Trophoblast cell (in vitro differentiated cells and primary cell): ENCODE results near the gene MAP4K5.

ENCODE experiments used
- DNase-seq, 2 donors: peaks; one replicate each; pipeline ENCODE4 v3.0.0-alpha.2; 2016
- H2AFZ ChIP-seq: 2 replicates; pipeline ENCODE4 v1.6.1; 2013; ENCODE audit warnings: low read length, moderate library complexity, mild to moderate bottlenecking; ENCODE audit not compliant: insufficient read depth, poor library complexity
- H2AK5ac ChIP-seq: 2 replicates; pipeline ENCODE4 v1.6.1; 2013; ENCODE audit warnings: mild to moderate bottlenecking, low read length
- H2BK120ac ChIP-seq: 2 replicates; pipeline ENCODE4 v1.6.1; 2013; ENCODE audit warnings: low read length, mild to moderate bottlenecking, moderate library complexity; ENCODE audit not compliant: insufficient read depth, poor library complexity
- H2BK12ac ChIP-seq: 2 replicates; pipeline ENCODE4 v1.6.1; 2013; ENCODE audit warnings: mild to moderate bottlenecking, low read length, moderate library complexity
- H2BK5ac ChIP-seq: 2 replicates; pipeline ENCODE4 v1.6.1; 2013; ENCODE audit warnings: low read length, low read depth, moderate library complexity, mild to moderate bottlenecking; ENCODE audit not compliant: poor library complexity
- H3K14ac ChIP-seq: 2 replicates; pipeline ENCODE4 v1.6.1; 2013; ENCODE audit warnings: mild to moderate bottlenecking, low read length
- H3K18ac ChIP-seq: 2 replicates; pipeline ENCODE4 v1.6.1; 2013; ENCODE audit warnings: mild to moderate bottlenecking, low read length
- H3K23ac ChIP-seq: 2 replicates; pipeline ENCODE4 v1.6.1; 2013; ENCODE audit warnings: low read length
- H3K27ac ChIP-seq: 2 replicates; pipeline ENCODE4 v1.5.1; 2013; ENCODE audit warnings: low read depth, mild to moderate bottlenecking, inconsistent platforms, low read length, moderate library complexity
- H3K27me3 ChIP-seq: 2 replicates; pipeline ENCODE4 v1.6.1; 2013; ENCODE audit warnings: inconsistent platforms, mild to moderate bottlenecking, low read length, moderate library complexity; ENCODE audit not compliant: insufficient read depth
- H3K36me3 ChIP-seq, 2 experiments: 1 replicate in 1 of 2; 2 replicates in 1 of 2; pipeline ENCODE4 v1.6.1; 2013; ENCODE audit warnings: low read length in 2 of 2, mild to moderate bottlenecking in 2 of 2, moderate library complexity in 1 of 2; ENCODE audit not compliant: insufficient read depth in 2 of 2, control insufficient read depth in 1 of 2
- H3K4ac ChIP-seq: 2 replicates; pipeline ENCODE4 v1.6.1; 2013; ENCODE audit warnings: low read depth, mild to moderate bottlenecking, low read length, moderate library complexity
- H3K4me1 ChIP-seq, 2 experiments: 1 replicate in 1 of 2; 2 replicates in 1 of 2; pipeline ENCODE4 v1.6.1; 2013; ENCODE audit warnings: low read length in 2 of 2, mild to moderate bottlenecking in 2 of 2, moderate library complexity in 1 of 2; ENCODE audit not compliant: insufficient read depth in 2 of 2, control insufficient read depth in 1 of 2
- H3K4me2 ChIP-seq: 2 replicates; pipeline ENCODE4 v1.6.1; 2013; ENCODE audit warnings: inconsistent platforms, mild to moderate bottlenecking, low read length, moderate library complexity
- H3K4me3 ChIP-seq: 2 replicates; pipeline ENCODE4 v1.5.1; 2013; ENCODE audit warnings: mild to moderate bottlenecking, low read depth, low read length, inconsistent platforms
- H3K79me1 ChIP-seq: one replicate; pipeline ENCODE4 v1.6.1; 2013; ENCODE audit warnings: low read length
- H3K79me2 ChIP-seq: 2 replicates; pipeline ENCODE4 v1.6.1; 2013; ENCODE audit warnings: low read length, mild to moderate bottlenecking; ENCODE audit not compliant: control insufficient read depth, insufficient read depth, poor library complexity
- H3K9ac ChIP-seq: 2 replicates; pipeline ENCODE4 v1.6.1; 2013; ENCODE audit warnings: mild to moderate bottlenecking, low read length
- H3K9me3 ChIP-seq: 2 replicates; pipeline ENCODE4 v1.6.1; 2013; ENCODE audit warnings: low read depth, mild to moderate bottlenecking, control low read depth, inconsistent platforms, low read length; ENCODE audit not compliant: insufficient read depth
- H4K12ac ChIP-seq: 2 replicates; pipeline ENCODE4 v1.6.1; 2013; ENCODE audit warnings: low read depth, mild to moderate bottlenecking, low read length, moderate library complexity
- H4K8ac ChIP-seq: 2 replicates; pipeline ENCODE4 v1.6.1; 2013; ENCODE audit warnings: low read depth, mild to moderate bottlenecking, low read length, moderate library complexity
- H4K91ac ChIP-seq: one replicate; pipeline ENCODE4 v1.6.1; 2013; ENCODE audit warnings: low read depth, mild to moderate bottlenecking, low read length, moderate library complexity
- WGBS: extraction: QIAGEN DNeasy Blood & Tissue Kit; methylation state at CpG from one replicate; pipeline ENCODE4 v1.1.7; 2013; ENCODE audit warnings: missing lambda C conversion rate; ENCODE audit not compliant: insufficient read length, insufficient coverage; ENCODE audit errors: extremely low coverage; 5-methylcytosine and 5-hydroxymethylcytosine counted together

MAP4K5 gene

GRCh38 chr14:50479041-50479440, 53.3 kb downstream of the MAP4K5 start:
- H3K14ac ChIP-seq, result no peak overlapping the region
- WGBS, result no CpG with 5 or more reads among the region's 2 CpGs

GRCh38 chr14:50477760-50478159, 54.6 kb downstream of the MAP4K5 start:
- Histone ChIP-seq H2BK120ac (no peak overlapping the region), H3K27ac (no peak overlapping the region), H3K18ac (no peak overlapping the region), H3K4me2 (no peak overlapping the region), H3K4ac (no peak overlapping the region), H3K4me3 (no peak overlapping the region), H3K9ac (no peak overlapping the region), H2BK12ac (no peak overlapping the region), H3K9me3 (no peaks in the 10 kb centered on the region), H4K91ac (no peak overlapping the region), H3K79me1 (no peaks in the 10 kb centered on the region), H2AFZ (no peak overlapping the region), H2AK5ac (no peak overlapping the region), H4K8ac (no peak overlapping the region), H3K4me1 (no peaks in the 10 kb centered on the region), H3K14ac (no peak overlapping the region), H3K23ac (no peak overlapping the region), H4K12ac (no peak overlapping the region), H3K36me3 (peaks cover 6 to 9% of the 10 kb centered on the region in 2 experiments), H3K79me2 (no peaks in the 10 kb centered on the region), H3K27me3 (no peaks in the 10 kb centered on the region), H2BK5ac (no peak overlapping the region)
- DNase-seq, result no peak
- WGBS, result no CpG with 5 or more reads among the region's 2 CpGs

More at GRCh38 chr14:50479041-50479440, 53.3 kb downstream of the MAP4K5 start:
- no peaks in the 10 kb centered on the region for H3K79me2 ChIP-seq
- H3K36me3 ChIP-seq, result peaks cover 2 to 4% of the 10 kb centered on the region in 2 experiments
- H3K4me3 ChIP-seq, result no peak overlapping the region
- H3K9me3 ChIP-seq, result no peaks in the 10 kb centered on the region
- H4K91ac ChIP-seq, result no peak overlapping the region
- no peak overlapping the region for H3K4ac ChIP-seq
- no peaks in the 10 kb centered on the region for H3K79me1 ChIP-seq
- H3K27me3 ChIP-seq, result no peaks in the 10 kb centered on the region
- H4K12ac ChIP-seq, result no peak overlapping the region
- DNase-seq, result no peak
- H2BK12ac ChIP-seq, result no peak overlapping the region
- H2BK5ac ChIP-seq, result no peak overlapping the region
- H3K18ac ChIP-seq, result no peak overlapping the region
- no peak overlapping the region for H3K27ac ChIP-seq
- H3K4me1 ChIP-seq, result no peaks in the 10 kb centered on the region
- H3K23ac ChIP-seq, result no peak overlapping the region
- no peak overlapping the region for H2AK5ac ChIP-seq
- H3K4me2 ChIP-seq, result no peak overlapping the region
- H3K9ac ChIP-seq, result no peak overlapping the region
- H4K8ac ChIP-seq, result no peak overlapping the region
- H2BK120ac ChIP-seq, result no peak overlapping the region
- no peak overlapping the region for H2AFZ ChIP-seq

GRCh38 chr14:50476134-50476533, 56.2 kb downstream of the MAP4K5 start:
- H3K27ac ChIP-seq, result no peak overlapping the region
- no peak overlapping the region for H3K4me2 ChIP-seq
- no peak overlapping the region for H4K12ac ChIP-seq
- H2BK120ac ChIP-seq, result no peak overlapping the region
- H4K91ac ChIP-seq, result no peak overlapping the region
- H2BK12ac ChIP-seq, result no peak overlapping the region
- no peak overlapping the region for H3K9ac ChIP-seq
- H3K9me3 ChIP-seq, result no peaks in the 10 kb centered on the region
- no peaks in the 10 kb centered on the region for H3K79me2 ChIP-seq
- H3K14ac ChIP-seq, result no peak overlapping the region
- H3K23ac ChIP-seq, result no peak overlapping the region
- H2AFZ ChIP-seq, result no peak overlapping the region
- H3K36me3 ChIP-seq, result peaks cover 6 to 9% of the 10 kb centered on the region in 2 experiments
- DNase-seq, result no peak
- no CpG with 5 or more reads among the region's 1 CpG for WGBS
- no peaks in the 10 kb centered on the region for H3K79me1 ChIP-seq
- H3K27me3 ChIP-seq, result no peaks in the 10 kb centered on the region
- H3K4me3 ChIP-seq, result no peak overlapping the region
- no peaks in the 10 kb centered on the region for H3K4me1 ChIP-seq
- no peak overlapping the region for H2BK5ac ChIP-seq
- no peak overlapping the region for H4K8ac ChIP-seq
- no peak overlapping the region for H2AK5ac ChIP-seq
- no peak overlapping the region for H3K4ac ChIP-seq
- H3K18ac ChIP-seq, result no peak overlapping the region

GRCh38 chr14:50475460-50475859, 56.9 kb downstream of the MAP4K5 start:
- Histone ChIP-seq H2BK5ac (no peak overlapping the region), H3K14ac (no peak overlapping the region), H3K4me2 (no peak overlapping the region), H3K27me3 (no peaks in the 10 kb centered on the region), H3K4ac (no peak overlapping the region), H3K27ac (no peak overlapping the region), H2AK5ac (no peak overlapping the region), H2BK120ac (no peak overlapping the region), H3K79me1 (no peaks in the 10 kb centered on the region), H3K9me3 (no peaks in the 10 kb centered on the region), H3K4me3 (no peak overlapping the region), H2BK12ac (no peak overlapping the region), H3K4me1 (no peaks in the 10 kb centered on the region), H3K36me3 (peaks cover 6 to 9% of the 10 kb centered on the region in 2 experiments), H4K8ac (no peak overlapping the region), H3K23ac (no peak overlapping the region), H4K91ac (no peak overlapping the region), H3K9ac (no peak overlapping the region), H2AFZ (no peak overlapping the region), H3K79me2 (no peaks in the 10 kb centered on the region), H4K12ac (no peak overlapping the region), H3K18ac (no peak overlapping the region)
- no peak for DNase-seq
- no CpG with 5 or more reads among the region's 1 CpG for WGBS
